NT2/D1 (cell line): ENCODE data around the gene SFRP5.

Experiments used
- SUZ12 ChIP-seq: IDR thresholded peaks from 2 replicates; pipeline ENCODE4 v1.6.1; 2011; ENCODE audit not compliant: insufficient read length, insufficient read depth; ENCODE audit errors: extremely low read depth
- YY1 ChIP-seq: IDR thresholded peaks from 2 replicates; pipeline ENCODE4 v1.6.1; 2011; ENCODE audit not compliant: insufficient read length, insufficient read depth
- ZNF274 ChIP-seq: IDR thresholded peaks from 2 replicates; pipeline ENCODE4 v1.6.1; 2011; ENCODE audit warnings: mild to moderate bottlenecking, low read depth, low read length

- TF ChIP-seq ZNF274 (no peak), SUZ12 (no peak), YY1 (no peak)
Measured at GRCh38 chr10:97805096-97805884, 33.5 kb upstream of the SFRP5 start.
